ENCODE data around the gene MYO3A. TPM values are rescaled to one million over a fixed set of nuclear protein-coding genes. Genes with fewer than 3 reads are reported as not detected.
"Not testable (repeated sequence)": the region's sequence is repeated elsewhere in the genome, so short reads cannot be mapped to it uniquely, and the experiment has no call there.

The MYO3A gene
- total RNA-seq, 2 donors from 2014 or later: not detected

DNA sequence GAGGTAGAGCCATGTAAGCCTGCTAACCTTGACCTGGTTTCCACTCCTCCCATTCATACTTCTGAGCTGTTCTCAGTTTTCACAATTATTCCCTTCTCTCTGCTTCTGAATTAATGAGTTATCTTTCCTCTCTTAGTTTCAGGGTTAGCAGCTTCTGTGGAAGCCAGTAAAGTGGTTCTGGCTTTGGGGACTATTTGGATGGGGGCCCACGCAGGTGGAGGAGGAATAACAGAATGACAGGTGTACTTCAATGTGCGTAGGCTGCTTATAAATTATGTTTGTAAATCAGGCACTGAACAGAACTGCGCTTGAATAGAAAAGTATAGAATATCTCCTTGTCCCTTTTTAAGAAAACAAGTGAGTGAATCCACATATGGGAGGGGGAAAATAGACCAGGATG lies 153.6 kb downstream of the MYO3A start:
- TF ChIP-seq, protein P1, sequence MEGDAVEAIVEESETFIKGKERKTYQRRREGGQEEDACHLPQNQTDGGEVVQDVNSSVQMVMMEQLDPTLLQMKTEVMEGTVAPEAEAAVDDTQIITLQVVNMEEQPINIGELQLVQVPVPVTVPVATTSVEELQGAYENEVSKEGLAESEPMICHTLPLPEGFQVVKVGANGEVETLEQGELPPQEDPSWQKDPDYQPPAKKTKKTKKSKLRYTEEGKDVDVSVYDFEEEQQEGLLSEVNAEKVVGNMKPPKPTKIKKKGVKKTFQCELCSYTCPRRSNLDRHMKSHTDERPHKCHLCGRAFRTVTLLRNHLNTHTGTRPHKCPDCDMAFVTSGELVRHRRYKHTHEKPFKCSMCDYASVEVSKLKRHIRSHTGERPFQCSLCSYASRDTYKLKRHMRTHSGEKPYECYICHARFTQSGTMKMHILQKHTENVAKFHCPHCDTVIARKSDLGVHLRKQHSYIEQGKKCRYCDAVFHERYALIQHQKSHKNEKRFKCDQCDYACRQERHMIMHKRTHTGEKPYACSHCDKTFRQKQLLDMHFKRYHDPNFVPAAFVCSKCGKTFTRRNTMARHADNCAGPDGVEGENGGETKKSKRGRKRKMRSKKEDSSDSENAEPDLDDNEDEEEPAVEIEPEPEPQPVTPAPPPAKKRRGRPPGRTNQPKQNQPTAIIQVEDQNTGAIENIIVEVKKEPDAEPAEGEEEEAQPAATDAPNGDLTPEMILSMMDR (IDR thresholded peaks at IDR 0.05): no peak
- H3K36me3 ChIP-seq: no peaks in the 10 kb centered on the region
- no peaks in the 10 kb centered on the region for H3K27me3 ChIP-seq
- H3K4me1 ChIP-seq: no peaks in the 10 kb centered on the region
- no peak for DNase-seq (ENCODE audit: low spot score)
- H3K27ac ChIP-seq: no peak overlapping the region
- H3K4me3 ChIP-seq: no peak overlapping the region
- no peaks in the 10 kb centered on the region for H3K9me3 ChIP-seq

DNA sequence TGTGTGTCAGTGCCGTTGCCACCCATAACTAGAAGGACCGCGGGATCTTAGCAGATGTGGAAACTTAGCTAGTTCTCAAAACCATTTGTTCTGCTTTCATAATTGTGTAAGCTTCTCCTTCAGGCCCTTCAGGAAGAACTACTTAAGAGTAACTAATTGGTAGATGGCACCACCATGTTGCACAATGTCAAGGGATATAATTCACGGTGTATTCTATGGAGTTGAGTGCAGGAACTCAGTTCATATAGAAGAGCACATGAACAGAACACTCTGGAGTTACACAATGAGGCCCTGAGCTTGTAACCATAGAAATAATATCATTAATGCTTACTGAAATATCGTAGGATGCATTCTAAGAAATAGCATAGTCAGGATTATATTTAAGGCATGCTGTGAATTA lies 156.0 kb downstream of the MYO3A start:
- H3K27ac ChIP-seq: no peak overlapping the region
- no peaks in the 10 kb centered on the region for H3K9me3 ChIP-seq
- DNase-seq (ENCODE audit: low spot score): no peak
- H3K27me3 ChIP-seq: no peaks in the 10 kb centered on the region
- H3K36me3 ChIP-seq: no peaks in the 10 kb centered on the region
- TF ChIP-seq, protein P1 (IDR thresholded peaks at IDR 0.05): no peak
- H3K4me3 ChIP-seq: no peak overlapping the region
- no peaks in the 10 kb centered on the region for H3K4me1 ChIP-seq

DNA sequence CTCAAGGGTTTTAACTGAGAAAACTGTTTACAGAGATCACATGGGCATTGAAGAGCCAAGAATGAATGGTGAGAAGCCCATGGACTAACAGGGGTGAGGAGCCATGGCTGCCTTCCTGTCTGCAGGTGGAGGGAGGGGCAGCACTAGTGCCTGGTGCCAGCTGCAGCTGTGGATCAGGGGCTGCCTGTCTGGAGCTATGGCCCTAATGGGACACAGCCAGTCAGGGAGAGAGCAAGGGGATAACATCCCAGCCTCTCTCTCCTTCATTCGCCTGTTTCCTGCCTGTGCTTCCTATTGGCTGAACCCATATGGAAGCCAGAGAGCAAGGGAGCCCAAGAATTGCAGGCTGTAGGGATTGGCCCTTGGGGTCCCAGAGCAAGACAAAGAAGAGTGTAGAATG lies 156.7 kb downstream of the MYO3A start:
- Histone ChIP-seq H3K36me3 (no peaks in the 10 kb centered on the region), H3K4me1 (no peaks in the 10 kb centered on the region), H3K27ac (no peak overlapping the region), H3K27me3 (no peaks in the 10 kb centered on the region), H3K4me3 (no peak overlapping the region), H3K9me3 (no peaks in the 10 kb centered on the region)
- DNase-seq (ENCODE audit: low spot score): no peak
- TF ChIP-seq, protein P1 (IDR thresholded peaks at IDR 0.05): no peak

DNA sequence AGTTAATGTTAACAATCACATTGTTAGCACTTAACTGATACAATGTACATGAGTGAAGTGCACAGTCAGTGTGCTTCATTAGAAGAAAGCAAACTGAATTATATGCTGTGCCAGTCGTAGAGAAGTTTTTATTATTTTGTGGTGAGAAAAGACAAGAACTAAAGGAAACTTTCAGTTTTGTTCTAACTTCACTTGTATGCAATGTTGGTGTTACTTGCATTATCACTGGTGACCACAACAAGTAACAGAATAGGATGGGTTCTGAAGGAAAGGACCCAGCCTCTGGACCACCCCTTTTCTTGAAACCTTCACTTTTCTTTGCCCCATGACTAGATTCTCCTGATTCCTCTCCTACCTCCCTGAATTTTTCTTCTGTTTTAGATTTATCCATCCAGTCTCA lies 159.2 kb downstream of the MYO3A start:
- H3K36me3 ChIP-seq: no peaks in the 10 kb centered on the region
- peaks cover 0 to 4% of the 10 kb centered on the region in 2 donors for H3K9me3 ChIP-seq
- no peak for DNase-seq (ENCODE audit: low spot score)
- H3K4me3 ChIP-seq: no peak overlapping the region
- no peak overlapping the region for H3K27ac ChIP-seq
- TF ChIP-seq, protein P1 (IDR thresholded peaks at IDR 0.05): no peak
- H3K27me3 ChIP-seq: no peaks in the 10 kb centered on the region
- no peaks in the 10 kb centered on the region for H3K4me1 ChIP-seq

DNA sequence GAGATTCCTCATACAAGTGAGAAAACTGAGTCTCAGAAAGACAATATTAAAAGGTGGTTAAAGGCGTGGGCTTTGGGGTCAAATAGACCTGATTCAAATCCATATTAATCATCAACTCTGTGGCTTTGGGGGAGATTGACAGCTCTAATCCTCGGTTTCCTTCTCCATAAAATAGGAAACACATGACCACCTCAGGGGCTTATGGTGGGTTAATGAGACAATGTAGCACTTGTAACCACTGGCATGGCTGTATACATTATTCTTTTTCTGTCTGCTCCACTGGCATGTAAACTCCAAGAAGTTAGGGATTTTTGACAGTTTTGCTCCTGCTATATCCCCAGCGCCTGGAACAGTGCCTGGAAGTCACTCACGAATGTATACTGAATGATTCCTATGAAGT lies 161.8 kb downstream of the MYO3A start:
- Histone ChIP-seq H3K9me3 (peaks cover 0 to 4% of the 10 kb centered on the region in 2 donors), H3K27ac (no peak overlapping the region), H3K36me3 (no peaks in the 10 kb centered on the region), H3K4me3 (no peak overlapping the region), H3K4me1 (no peaks in the 10 kb centered on the region), H3K27me3 (no peaks in the 10 kb centered on the region)
- TF ChIP-seq, protein P1 (IDR thresholded peaks at IDR 0.05): no peak
- DNase-seq (ENCODE audit: low spot score): no peak

DNA sequence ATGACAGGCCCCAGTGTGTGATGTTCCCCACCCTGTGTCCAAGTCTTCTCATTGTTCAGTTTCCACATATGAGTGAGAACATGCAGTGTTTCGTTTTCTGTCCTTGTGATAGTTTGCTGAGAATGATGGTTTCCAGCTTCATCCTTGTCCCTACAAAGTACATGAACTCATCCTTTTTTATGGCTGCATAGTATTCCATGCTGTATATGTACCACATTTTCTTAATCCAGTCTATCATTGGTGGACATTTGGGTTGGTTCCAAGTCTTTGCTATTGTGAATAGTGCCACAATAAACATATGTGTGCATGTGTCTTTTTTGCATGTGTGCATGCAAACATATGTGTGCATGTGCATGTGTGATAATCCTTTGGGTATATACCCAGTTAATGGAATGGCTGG lies 163.5 kb downstream of the MYO3A start:
- H3K36me3 ChIP-seq; H3K9me3 ChIP-seq; DNase-seq (ENCODE audit: low spot score); H3K27ac ChIP-seq; H3K4me1 ChIP-seq; H3K27me3 ChIP-seq; H3K4me3 ChIP-seq: not testable (repeated sequence)
